Osteoblast (primary cell): ENCODE data around the gene KCNA1. TPM values are rescaled to one million over a fixed set of nuclear protein-coding genes. Genes with fewer than 3 reads are reported as not detected.

Experiments
- DNase-seq: peaks from one replicate; pipeline ENCODE4 v3.0.0; 2011; ENCODE audit warnings: low spot score, mixed read lengths; ENCODE audit not compliant: insufficient read length; ENCODE audit errors: missing footprints
- H2AFZ ChIP-seq: 2 replicates; pipeline ENCODE4 v1.6.0; 2011; ENCODE audit warnings: mild to moderate bottlenecking, low read length
- H3K27ac ChIP-seq: 2 replicates; pipeline ENCODE4 v1.5.1; 2011; ENCODE audit warnings: mild to moderate bottlenecking, low read depth, low read length, moderate library complexity
- H3K27me3 ChIP-seq: 2 replicates; pipeline ENCODE4 v1.6.0; 2012; ENCODE audit warnings: mild to moderate bottlenecking, control low read depth, inconsistent platforms, low read length, moderate library complexity; ENCODE audit not compliant: insufficient read depth
- H3K36me3 ChIP-seq: 2 replicates; pipeline ENCODE4 v1.5.1; 2011; ENCODE audit warnings: mild to moderate bottlenecking, low read length, control low read depth, moderate library complexity; ENCODE audit not compliant: insufficient read depth
- H3K4me1 ChIP-seq: 2 replicates; pipeline ENCODE4 v1.5.1; 2011; ENCODE audit warnings: mild to moderate bottlenecking, low read length, control low read depth, moderate library complexity; ENCODE audit not compliant: insufficient read depth
- H3K4me2 ChIP-seq: 2 replicates; pipeline ENCODE4 v1.6.0; 2011; ENCODE audit warnings: mild to moderate bottlenecking, low read length; ENCODE audit not compliant: insufficient read depth
- H3K4me3 ChIP-seq: fragments of 200-600 bp; sonication (generic); 3 replicates; pipeline ENCODE4 v1.5.1; 2012; ENCODE audit warnings: mild to moderate bottlenecking, low read length, inconsistent platforms; ENCODE audit not compliant: insufficient read depth
- H3K79me2 ChIP-seq: 2 replicates; pipeline ENCODE4 v1.6.0; 2012; ENCODE audit warnings: mild to moderate bottlenecking, low read length, control low read depth, inconsistent platforms; ENCODE audit not compliant: insufficient read depth
- H3K9me3 ChIP-seq: 2 replicates; pipeline ENCODE4 v1.5.1; 2011; ENCODE audit warnings: low read depth, low read length, control low read depth
- H4K20me1 ChIP-seq: 2 replicates; pipeline ENCODE4 v1.6.0; 2012; ENCODE audit warnings: mild to moderate bottlenecking, low read length, control low read depth; ENCODE audit not compliant: insufficient read depth
- CTCF ChIP-seq: IDR thresholded peaks from 2 replicates; pipeline ENCODE4 v1.5.1; 2011; ENCODE audit warnings: mild to moderate bottlenecking, low read depth, low read length, moderate library complexity; ENCODE audit errors: extremely low read depth
- total RNA-seq: library from RNA; depleted of rRNA; stranded (reverse); fragments of >200 nt; gene quantifications from 2 replicates; pipeline ENCODE4 v1.2.3, GENCODE V29; 2012

The KCNA1 gene
- total RNA-seq, 1 donor: under 0.01 TPM

GRCh38 chr12:4881266-4882064, 28.2 kb upstream of the KCNA1 start:
- no peak overlapping the region for H3K27ac ChIP-seq
- H3K27me3 ChIP-seq: no peaks in the 10 kb centered on the region
- H3K9me3 ChIP-seq: no peaks in the 10 kb centered on the region
- no peak overlapping the region for H3K4me3 ChIP-seq
- no peaks in the 10 kb centered on the region for H3K4me1 ChIP-seq
- H3K36me3 ChIP-seq: no peaks in the 10 kb centered on the region
- no peak overlapping the region for H2AFZ ChIP-seq
- H3K4me2 ChIP-seq: no peak overlapping the region
- no peak for DNase-seq
- no peaks in the 10 kb centered on the region for H3K79me2 ChIP-seq
- no peaks in the 10 kb centered on the region for H4K20me1 ChIP-seq
- no peak for TF ChIP-seq CTCF

DNA sequence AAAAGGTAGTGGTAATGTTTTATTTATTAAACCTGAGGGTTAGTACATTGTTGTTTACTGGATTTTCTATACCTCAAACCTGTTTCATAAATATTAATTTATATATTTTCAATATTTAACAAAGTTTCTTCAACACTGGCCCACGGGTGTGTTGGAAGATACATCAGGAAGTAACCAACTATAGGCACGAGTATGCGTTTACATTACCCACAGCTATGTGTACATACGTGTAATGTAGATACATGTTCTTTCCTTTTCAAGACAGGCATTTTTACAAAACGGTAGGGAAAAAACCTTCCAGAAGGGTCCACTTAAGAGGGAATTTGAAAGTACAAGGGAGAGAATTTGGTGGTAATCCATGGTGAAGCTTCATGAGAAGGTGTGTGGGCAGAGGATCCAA, 17.8 kb upstream of the KCNA1 start:
- no peak overlapping the region for H3K4me2 ChIP-seq
- H3K4me1 ChIP-seq: no peaks in the 10 kb centered on the region
- H4K20me1 ChIP-seq: no peaks in the 10 kb centered on the region
- H3K4me3 ChIP-seq: no peak overlapping the region
- no peak overlapping the region for H2AFZ ChIP-seq
- no peak overlapping the region for H3K27ac ChIP-seq
- no peaks in the 10 kb centered on the region for H3K36me3 ChIP-seq
- H3K27me3 ChIP-seq: no peaks in the 10 kb centered on the region
- no peak for TF ChIP-seq CTCF
- no peaks in the 10 kb centered on the region for H3K9me3 ChIP-seq
- no peak for DNase-seq
- H3K79me2 ChIP-seq: no peaks in the 10 kb centered on the region

DNA sequence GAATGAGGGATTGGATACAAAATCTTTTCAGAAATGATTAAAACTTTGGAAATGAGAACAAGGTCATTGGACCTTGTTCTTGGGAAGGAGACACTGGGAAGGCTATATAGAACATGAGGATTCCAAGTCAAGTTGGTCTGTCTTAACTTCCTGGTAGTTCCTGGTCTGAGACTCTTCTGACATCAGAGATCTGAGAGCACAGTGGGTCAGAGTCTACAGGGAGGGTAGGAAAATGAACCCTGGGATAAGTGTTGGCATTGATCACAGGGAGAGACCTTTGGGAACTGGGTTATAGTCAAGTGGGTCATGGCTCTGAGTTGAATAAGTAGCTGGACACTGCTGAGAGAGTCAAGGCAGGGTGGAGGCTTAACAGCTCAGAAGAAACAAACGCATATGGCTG, 17.3 kb upstream of the KCNA1 start:
- no peaks in the 10 kb centered on the region for H3K4me1 ChIP-seq
- TF ChIP-seq CTCF: no peak
- H3K36me3 ChIP-seq: no peaks in the 10 kb centered on the region
- no peak overlapping the region for H3K27ac ChIP-seq
- H2AFZ ChIP-seq: no peak overlapping the region
- no peak overlapping the region for H3K4me2 ChIP-seq
- no peaks in the 10 kb centered on the region for H3K27me3 ChIP-seq
- DNase-seq: no peak
- H4K20me1 ChIP-seq: no peaks in the 10 kb centered on the region
- no peaks in the 10 kb centered on the region for H3K79me2 ChIP-seq
- H3K9me3 ChIP-seq: no peaks in the 10 kb centered on the region
- H3K4me3 ChIP-seq: no peak overlapping the region

DNA sequence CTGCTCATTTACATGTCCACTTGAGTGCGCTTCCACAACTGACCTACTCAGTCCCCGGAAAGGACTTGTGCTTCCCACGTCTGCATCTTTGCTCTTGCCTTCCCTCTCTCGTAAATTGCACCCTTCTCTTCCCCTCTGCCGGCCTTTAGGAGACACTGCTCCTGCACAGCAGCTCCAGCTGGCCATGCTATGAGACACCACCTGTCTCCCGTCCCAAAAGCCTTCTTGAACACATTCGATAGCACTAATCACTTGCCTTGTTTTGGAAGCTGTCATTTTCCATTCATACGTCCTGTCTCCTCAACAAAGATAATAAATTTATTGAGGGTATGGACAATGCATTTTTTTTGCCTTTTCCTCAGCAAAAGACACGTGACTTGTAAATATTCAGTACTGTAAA, 15.7 kb upstream of the KCNA1 start:
- no peak for TF ChIP-seq CTCF
- Histone ChIP-seq H2AFZ (no peak overlapping the region), H3K27me3 (no peaks in the 10 kb centered on the region), H3K27ac (no peak overlapping the region), H3K4me2 (no peak overlapping the region), H3K79me2 (no peaks in the 10 kb centered on the region), H3K36me3 (no peaks in the 10 kb centered on the region), H3K9me3 (no peaks in the 10 kb centered on the region), H3K4me3 (no peak overlapping the region), H4K20me1 (no peaks in the 10 kb centered on the region), H3K4me1 (no peaks in the 10 kb centered on the region)
- no peak for DNase-seq
